Lower leg skin (tissue), 4 donors: ENCODE data around the gene RPAP2. TPM values are rescaled to one million over a fixed set of nuclear protein-coding genes. Genes with fewer than 3 reads are reported as not detected.

Source experiments
- DNase-seq, 2 donors: peaks; one replicate each; pipeline ENCODE4 v3.0.0-alpha.2; 2019; ENCODE audit warnings: low spot score in 2 of 2
- H3K4me3 ChIP-seq: fragments of 200-600 bp; sonication (generic); 2 replicates; pipeline ENCODE4 v1.5.1; 2017; ENCODE audit warnings: mild to moderate bottlenecking, low read depth; ENCODE audit not compliant: poor library complexity, severe bottlenecking
- CTCF ChIP-seq, 3 donors: fragments of 450-650 bp; IDR thresholded peaks; one replicate each; pipeline ENCODE4 v1.5.1; 2016; ENCODE audit warnings: antibody characterized with exemption in 3 of 3, mild to moderate bottlenecking in 3 of 3, moderate library complexity in 2 of 3
- POLR2A ChIP-seq, 2 donors: fragments of 450-650 bp; IDR thresholded peaks; one replicate each; pipeline ENCODE4 v1.6.1; 2016 to 2017; ENCODE audit warnings: antibody characterized with exemption in 2 of 2, mild to moderate bottlenecking in 1 of 2, moderate library complexity in 1 of 2
- WGBS, 2 donors: methylation state at CpG; one replicate each; pipeline ENCODE4 v1.1.5; 2018; 5-methylcytosine and 5-hydroxymethylcytosine counted together
- intact Hi-C: fragments of 100-400 bp; cut with DNase I; formaldehyde crosslinking; loops from one replicate; pipeline ENCODE4 v1.15.0; 2023; ENCODE audit warnings: low total_unique reads
- total RNA-seq, 4 donors: library from RNA; depleted of rRNA; stranded (reverse); fragments of >200 nt; gene quantifications; one replicate each; pipeline ENCODE4 v1.1.0, GENCODE V29; 2016

RPAP2 gene
- total RNA-seq, 4 donors from 2014 or later: 9.0 to 14.5 (median 9.3) TPM

GRCh38 chr1:92399076-92399475 is 100.2 kb downstream of the RPAP2 start:
- H3K4me3 ChIP-seq: no peak overlapping the region
- intact Hi-C loops: no loop called here
- no peak for TF ChIP-seq CTCF (IDR thresholded peaks at IDR 0.05)
- no peak for TF ChIP-seq POLR2A (IDR thresholded peaks at IDR 0.05)
- DNase-seq: no peak

DNA sequence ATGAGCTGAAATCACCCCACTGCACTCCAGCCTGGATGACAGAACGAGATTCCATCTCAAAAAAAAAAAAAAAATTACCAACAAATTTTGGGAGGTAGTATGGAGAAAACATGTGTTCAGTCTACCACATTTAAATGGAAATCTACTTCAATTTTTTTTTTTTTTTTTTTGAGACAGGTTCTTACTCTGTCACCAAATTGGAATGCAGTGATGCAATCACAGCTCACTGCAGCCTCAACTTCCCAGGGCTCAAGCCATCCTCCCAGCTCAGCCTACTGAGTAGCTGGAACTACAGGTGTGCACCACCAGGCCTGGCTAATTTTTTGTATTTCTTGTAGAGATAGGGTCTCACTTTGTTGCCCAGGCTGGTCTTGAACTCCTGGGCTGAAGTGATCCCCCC is 105.8 kb downstream of the RPAP2 start:
- no peak overlapping the region for H3K4me3 ChIP-seq
- WGBS, 2 donors: 82% methylated on average over 1 of the region's 1 CpG
- no peak for TF ChIP-seq POLR2A (IDR thresholded peaks at IDR 0.05)
- TF ChIP-seq CTCF (IDR thresholded peaks at IDR 0.05): no peak
- intact Hi-C loops: no loop called here
- no peak for DNase-seq

GRCh38 chr1:92408825-92409224 is 110.0 kb downstream of the RPAP2 start:
- WGBS, 2 donors: 89 to 100% methylated on average over 1 of the region's 1 CpG
- TF ChIP-seq POLR2A (IDR thresholded peaks at IDR 0.05) (no peak), CTCF (IDR thresholded peaks at IDR 0.05) (no peak)
- DNase-seq: no peak
- intact Hi-C loops: no loop called here
- no peak overlapping the region for H3K4me3 ChIP-seq

DNA sequence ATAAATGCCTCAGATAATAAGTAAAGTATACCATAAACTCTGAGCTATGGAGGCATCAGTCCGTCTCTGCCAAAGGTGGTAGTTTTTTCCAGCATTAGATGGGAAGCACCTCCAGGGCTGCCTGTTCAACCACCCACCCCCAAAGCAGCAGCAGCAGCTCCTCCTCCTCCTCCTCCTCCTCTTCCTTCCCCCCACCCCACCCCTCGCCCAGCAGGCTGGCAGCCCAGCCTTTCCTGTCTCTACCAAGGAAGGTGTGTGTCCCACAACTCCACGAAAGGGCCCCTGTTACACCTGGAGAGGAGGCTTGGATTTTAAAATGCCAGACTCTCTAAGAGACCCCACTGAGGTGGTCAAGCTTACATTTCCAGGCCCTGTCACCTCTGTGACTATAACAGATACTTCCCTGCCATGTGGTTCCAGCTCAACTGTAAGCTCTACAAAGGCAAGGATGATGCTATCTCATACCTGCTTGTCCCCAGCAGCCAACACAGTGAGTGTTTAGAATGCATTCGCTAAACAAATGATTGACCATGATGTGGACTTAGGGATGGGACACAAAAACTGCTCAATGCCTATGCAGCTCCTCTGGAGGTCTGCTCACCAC is 111.2 kb downstream of the RPAP2 start:
- TF ChIP-seq CTCF (IDR thresholded peaks at IDR 0.05) (no peak), POLR2A (IDR thresholded peaks at IDR 0.05) (no peak)
- intact Hi-C loops: no loop called here
- 69 to 75% methylated on average over 4 of the region's 4 CpGs for WGBS, 2 donors
- no peak for DNase-seq
- no peak overlapping the region for H3K4me3 ChIP-seq

- no peak for DNase-seq
- no peak overlapping the region for H3K4me3 ChIP-seq
- intact Hi-C loops: no loop called here
- TF ChIP-seq CTCF (IDR thresholded peaks at IDR 0.05) (no peak), POLR2A (IDR thresholded peaks at IDR 0.05) (no peak)
- WGBS, 2 donors: 55 to 59% methylated on average over 3 of the region's 3 CpGs
These were observed 111.8 kb downstream of the RPAP2 start for GRCh38 chr1:92410706-92411105.

DNA sequence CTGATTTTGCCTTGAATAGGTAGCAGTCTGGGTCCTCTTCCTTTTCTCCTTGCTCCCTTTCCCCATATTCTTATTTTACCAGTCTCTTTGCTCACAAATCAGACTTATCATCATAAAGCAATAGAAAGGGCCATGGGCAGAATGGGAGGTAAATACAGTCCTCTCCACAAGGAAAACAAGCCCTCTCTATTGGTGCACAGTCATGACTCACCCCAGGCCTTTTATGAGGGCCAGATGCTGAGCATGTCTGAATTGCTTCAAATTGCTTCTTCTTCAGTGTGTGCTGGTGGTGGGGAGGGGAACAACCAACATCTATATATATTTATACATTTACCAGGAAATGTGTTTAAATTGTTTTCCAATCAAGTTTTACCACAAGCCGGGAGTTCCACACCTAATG is 112.7 kb downstream of the RPAP2 start:
- WGBS, 2 donors: 58 to 74% methylated on average over 1 of the region's 1 CpG
- intact Hi-C loops: no loop called here
- TF ChIP-seq POLR2A (IDR thresholded peaks at IDR 0.05) (no peak), CTCF (IDR thresholded peaks at IDR 0.05) (no peak)
- DNase-seq: no peak
- H3K4me3 ChIP-seq: no peak overlapping the region
